HG02588 (cell line): ENCODE measurements around the gene HP.
"Not testable (repeated sequence)": the region's sequence is repeated elsewhere in the genome, so short reads cannot be mapped to it uniquely, and the experiment has no call there.

Source experiments
- ATAC-seq: cut with Tn5 transposase; IDR thresholded peaks from one replicate; pipeline ENCODE4 v1.9.1; 2021; ENCODE audit warnings: mild to moderate bottlenecking, moderate library complexity; ENCODE audit not compliant: unreplicated experiment

The HP gene

GRCh38 chr16:72042157-72042660 lies 12.1 kb upstream of the HP start:
- ATAC-seq = no peak

- no peak for ATAC-seq
Measured at GRCh38 chr16:72043058-72043457, 11.2 kb upstream of the HP start.

- no peak for ATAC-seq
Measured at GRCh38 chr16:72043539-72043938, 10.8 kb upstream of the HP start.

GRCh38 chr16:72044296-72044695 lies 10.0 kb upstream of the HP start:
- ATAC-seq = no peak

- ATAC-seq = no peak
Measured at GRCh38 chr16:72044825-72045359, 9.4 kb upstream of the HP start.

- ATAC-seq = no peak
Measured at GRCh38 chr16:72049110-72049509, 5.2 kb upstream of the HP start.

- no peak for ATAC-seq
Measured at GRCh38 chr16:72050769-72051464, 3.4 kb upstream of the HP start.

- ATAC-seq = no peak
Measured at GRCh38 chr16:72051818-72052217, 2.5 kb upstream of the HP start.

GRCh38 chr16:72055911-72056310 lies 1.6 kb downstream of the HP start:
- no peak for ATAC-seq

GRCh38 chr16:72057313-72057712 lies 3.0 kb downstream of the HP start:
- ATAC-seq = not testable (repeated sequence)

GRCh38 chr16:72059060-72059459 lies 4.8 kb downstream of the HP start:
- ATAC-seq = not testable (repeated sequence)

GRCh38 chr16:72060405-72060804 lies 6.1 kb downstream of the HP start:
- ATAC-seq = no peak

GRCh38 chr16:72061564-72061963 lies 7.3 kb downstream of the HP start:
- no peak for ATAC-seq

- no peak for ATAC-seq
Measured at GRCh38 chr16:72064361-72064894, 10.1 kb downstream of the HP start.

GRCh38 chr16:72066747-72067146 lies 12.4 kb downstream of the HP start:
- ATAC-seq = no peak

GRCh38 chr16:72068930-72069329 lies 14.6 kb downstream of the HP start:
- no peak for ATAC-seq

- ATAC-seq = no peak
Measured at GRCh38 chr16:72072514-72073342, 18.4 kb downstream of the HP start.

- ATAC-seq = no peak
Measured at GRCh38 chr16:72073560-72074230, 19.4 kb downstream of the HP start.

GRCh38 chr16:72075067-72075466 lies 20.8 kb downstream of the HP start:
- ATAC-seq = not testable (repeated sequence)

- ATAC-seq = not testable (repeated sequence)
Measured at GRCh38 chr16:72076991-72077706, 22.8 kb downstream of the HP start.
